HG03108 (cell line): ENCODE results near the gene VIM.

Source experiments
- ATAC-seq: cut with Tn5 transposase; IDR thresholded peaks from one replicate; pipeline ENCODE4 v1.9.1; 2021; ENCODE audit warnings: moderate library complexity; ENCODE audit not compliant: unreplicated experiment

Gene VIM

DNA sequence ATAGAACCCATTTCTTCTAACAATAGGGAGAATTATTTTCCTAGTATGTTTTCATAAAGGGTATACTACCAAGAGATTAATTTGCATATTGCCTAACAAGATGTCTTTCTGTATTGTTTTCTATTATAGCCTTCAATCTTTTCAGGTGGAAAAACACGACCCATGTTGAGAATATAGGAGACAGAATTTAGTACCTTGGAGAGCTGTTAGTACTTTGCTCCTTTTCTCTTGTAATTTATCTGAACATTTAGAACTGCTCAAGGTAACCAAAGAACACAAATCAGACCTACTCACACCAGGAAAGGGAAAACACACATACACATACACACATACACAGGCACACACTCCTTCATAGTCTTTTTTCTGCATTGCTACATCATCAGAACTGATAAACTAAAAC, 18.7 kb upstream of the VIM start:
- no peak for ATAC-seq

DNA sequence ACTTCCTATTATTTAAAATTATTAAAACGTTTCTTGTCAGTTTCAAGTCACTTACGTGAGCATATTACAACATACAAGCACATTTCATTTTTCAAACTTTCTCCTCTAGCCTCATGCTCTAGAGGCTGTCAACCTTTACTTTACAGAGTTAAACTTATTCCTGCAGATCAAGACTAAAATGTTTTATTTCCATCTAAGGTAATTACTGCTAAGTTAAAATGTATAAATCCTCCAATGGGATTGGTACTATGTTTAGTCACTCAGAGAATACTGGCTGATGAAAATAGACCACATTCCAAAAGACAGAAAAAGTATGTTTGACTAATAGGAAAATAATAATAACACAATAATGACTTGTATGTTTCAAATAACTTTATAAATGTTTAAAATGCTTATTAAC, 18.2 kb upstream of the VIM start:
- no peak for ATAC-seq

DNA sequence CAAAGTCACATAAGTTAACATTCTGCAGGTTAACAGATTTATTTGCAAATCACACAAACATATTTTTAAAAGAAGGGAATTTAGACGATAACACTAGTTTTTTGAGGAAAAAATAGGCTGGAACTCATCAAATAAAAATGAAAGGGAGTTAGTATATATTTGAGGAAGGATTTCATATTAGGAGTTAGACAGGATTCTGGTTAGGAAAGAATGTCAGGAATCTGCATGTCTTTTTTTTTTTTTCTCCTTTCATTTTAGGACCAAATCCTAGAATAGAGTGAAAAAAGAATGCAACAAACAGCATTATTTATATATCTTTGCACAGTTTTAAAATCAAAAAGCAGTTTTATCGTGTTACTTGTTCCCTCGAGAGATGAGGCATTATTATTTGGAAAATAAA, 17.7 kb upstream of the VIM start:
- no peak for ATAC-seq

DNA sequence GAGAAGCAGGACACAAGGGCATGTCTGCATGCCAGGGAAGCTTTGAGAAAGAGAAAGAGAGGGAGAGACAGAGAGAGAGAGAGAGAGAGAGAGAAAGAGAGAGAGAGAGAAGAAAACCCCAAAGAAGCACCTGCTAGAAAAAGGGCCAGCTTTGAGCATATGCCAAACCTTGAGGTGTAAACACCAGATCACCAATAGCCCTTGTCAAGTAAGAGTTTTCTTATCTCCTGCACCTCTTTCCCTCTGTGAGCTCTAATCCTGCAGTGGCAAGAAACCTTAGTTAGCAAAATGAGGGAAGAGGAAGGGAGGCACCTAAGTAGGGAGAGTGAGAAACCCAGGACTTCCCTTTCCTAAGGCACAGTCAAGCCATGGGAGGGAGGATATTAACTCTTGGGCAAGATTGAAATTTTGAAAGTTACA, 15.2 kb upstream of the VIM start:
- ATAC-seq: no peak

DNA sequence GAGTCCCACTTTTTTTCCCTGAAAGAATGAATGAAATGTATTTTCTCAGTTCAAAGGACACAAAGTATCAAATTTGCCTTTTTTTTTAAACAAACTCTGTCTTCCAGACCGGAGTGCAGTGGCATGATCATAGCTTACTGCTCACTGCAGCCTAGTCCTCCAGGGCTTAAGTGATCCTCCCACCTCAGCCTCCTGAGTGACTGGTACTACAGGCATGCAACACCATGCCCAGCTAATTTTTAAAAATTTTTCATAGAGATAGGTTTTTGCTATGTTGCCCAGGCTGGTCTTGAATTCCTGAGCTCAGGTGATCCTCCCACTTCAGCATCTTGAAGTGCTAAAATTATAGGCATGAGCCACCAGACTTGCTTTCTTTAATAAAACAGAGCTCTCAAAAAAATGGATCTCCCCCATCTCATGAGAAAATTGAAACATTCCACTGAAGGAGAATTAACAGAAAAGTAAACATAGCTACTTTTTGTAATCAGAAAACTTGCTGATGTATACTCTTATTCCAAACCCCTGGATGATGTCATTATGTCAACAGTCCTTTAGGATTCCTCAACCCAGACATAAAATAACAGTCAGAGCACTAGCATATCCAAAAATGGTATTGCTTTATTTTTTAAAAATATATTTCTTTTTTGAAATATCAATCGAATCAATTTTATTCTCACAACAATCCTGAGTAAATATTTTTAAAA, 14.2 kb upstream of the VIM start:
- ATAC-seq: no peak

DNA sequence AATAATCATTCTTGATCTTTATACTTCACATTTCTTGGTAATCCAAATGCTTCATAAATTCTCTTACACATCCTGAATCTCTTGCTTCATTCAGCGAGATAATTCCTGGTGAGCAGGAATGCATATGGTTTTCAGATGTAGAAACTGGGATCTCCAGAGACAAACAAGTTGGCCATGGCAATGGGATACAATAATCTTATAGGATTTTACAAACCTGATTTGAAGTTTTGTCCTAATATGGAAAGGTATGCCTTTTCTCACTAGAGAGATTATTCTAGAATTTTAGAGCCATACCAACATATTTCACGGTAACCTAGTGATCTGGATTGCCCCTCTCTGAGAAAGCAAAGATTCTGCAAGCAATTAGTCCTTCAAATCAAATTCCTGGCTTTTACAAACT, 13.5 kb upstream of the VIM start:
- no peak for ATAC-seq

DNA sequence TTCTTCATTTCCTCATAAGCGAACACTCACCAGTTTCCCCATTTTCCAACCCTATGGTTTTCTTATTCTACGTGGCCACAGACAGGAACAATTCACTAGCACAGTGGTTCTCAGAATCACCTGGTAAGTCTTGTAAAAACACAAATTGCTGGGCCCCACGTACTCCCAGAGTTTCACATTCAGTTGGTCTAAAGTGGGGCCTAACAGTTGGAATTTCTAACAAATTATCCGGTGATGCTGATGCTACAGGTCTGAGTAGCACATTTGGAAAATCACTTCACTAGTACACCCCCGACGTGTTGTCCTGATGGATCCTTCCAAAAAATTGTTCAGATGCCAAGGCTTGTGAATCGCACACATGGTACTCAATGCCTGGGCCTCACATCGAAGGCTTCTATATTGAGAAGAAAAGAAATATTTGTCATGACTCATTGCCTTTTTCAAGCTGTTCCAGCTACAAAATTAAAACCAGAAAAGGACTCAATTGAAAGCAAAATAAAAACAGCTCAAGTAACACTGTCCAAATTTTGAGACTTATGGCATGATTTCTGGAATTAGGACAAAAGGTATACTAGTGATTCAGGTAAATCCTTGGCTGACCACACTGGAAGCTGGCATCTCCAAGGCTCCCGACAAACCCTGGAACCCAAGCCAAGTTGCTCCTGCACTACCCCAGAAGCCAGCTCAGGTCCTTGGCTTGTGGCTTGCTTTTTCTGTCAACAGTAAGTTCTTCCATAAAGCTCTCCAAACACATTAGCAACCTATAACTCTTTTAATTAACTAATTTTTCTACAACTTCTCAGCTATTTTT, 12.9 kb upstream of the VIM start:
- no peak for ATAC-seq

DNA sequence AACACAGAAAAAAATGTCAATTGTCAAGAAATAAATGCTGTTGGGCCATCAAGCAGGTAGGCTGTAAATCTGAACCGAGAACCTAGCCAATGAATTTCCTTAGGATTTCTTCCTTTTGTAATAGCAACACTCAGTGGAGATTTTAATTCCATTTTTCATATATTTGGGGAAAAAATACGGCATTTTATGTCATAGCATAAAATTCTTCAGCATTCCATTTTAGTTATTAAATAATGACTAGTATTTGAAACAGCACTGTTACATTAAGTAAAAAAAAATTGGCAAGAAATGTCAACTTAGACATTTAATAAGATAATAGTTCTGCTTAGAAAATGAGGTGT, 12.3 kb upstream of the VIM start:
- no peak for ATAC-seq

DNA sequence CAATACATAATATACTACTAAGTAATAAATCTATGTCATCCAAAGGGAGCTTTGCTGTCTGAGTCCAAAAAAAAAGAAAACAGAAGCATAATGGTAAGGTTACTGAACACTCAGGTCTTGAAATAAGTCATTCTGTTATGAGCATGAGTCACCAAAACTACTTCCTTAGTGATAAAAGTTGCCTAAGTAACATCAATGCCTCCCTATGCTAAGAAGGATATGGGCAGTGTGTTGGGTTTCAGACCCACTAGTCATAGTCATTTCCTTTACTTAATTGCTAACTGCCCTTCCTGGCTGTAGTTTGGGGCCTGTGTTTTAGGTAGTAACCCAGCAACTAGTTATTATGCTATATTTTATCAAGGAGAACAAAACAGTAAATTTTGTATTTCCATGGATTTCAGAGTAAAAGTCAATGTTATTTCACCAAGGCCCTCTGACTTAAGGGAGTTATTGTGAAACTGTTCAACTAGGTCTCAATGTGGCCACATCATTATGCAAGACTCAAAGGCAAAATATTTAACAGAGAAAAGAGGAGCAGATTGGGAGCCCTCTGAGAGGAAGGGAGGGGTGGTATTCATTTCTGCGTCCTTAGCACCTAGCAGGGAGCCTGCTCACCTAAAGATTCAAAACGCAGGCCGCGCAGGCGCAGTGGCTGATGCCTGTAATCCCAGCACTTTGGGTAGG, 11.7 kb upstream of the VIM start:
- peak; percentile 100 for ATAC-seq

DNA sequence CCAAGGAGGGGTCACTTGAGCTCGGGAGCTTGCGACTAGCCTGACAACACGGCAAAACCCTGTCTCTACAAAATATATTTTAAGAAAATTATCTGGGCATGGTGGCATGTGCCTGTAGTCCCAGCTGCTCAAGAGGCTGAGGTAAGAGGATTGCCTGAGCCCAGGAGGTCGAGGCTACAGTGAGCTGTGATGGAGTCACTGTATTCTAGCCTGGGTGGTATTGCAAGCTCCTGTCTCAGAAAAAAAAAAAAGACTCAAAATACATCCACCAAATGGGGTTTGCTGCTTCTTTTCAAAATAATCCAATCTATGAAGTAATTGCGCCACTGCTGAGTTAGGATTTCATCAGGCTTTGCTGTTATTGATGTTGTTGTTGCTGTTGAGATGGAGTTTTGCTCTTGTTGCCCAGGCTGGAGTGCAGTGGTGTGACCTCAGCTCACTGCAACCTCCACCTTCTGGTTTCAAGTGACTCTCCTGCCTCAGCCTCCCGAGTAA, 11.1 kb upstream of the VIM start:
- ATAC-seq: no peak

DNA sequence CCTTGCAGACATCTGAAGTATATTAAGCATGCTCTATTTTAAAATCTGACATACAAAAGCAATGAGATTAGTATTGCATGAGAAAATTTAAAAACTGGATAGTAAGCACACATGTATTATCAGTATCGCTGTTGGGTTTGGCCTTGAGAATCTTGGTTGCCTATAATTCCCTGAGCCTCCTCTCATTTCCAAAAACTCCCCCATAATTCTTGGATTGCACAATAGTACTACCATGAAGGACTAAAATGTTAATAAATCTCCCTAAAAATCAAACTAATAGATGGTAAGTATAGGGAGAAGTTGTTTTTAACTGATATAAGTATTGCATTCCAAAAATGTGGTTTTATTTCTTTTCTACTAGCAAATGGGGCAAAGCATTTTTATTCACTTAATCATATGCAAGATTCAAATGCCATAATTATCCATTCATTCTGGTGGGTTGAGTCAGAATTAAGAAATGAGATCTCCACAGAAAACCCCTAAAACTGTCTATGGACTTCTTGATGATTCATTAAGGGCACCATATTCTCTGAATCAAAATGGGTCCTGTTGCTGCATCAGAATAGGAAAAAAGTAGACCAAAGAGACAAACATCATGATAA, 10.3 kb upstream of the VIM start:
- no peak for ATAC-seq

DNA sequence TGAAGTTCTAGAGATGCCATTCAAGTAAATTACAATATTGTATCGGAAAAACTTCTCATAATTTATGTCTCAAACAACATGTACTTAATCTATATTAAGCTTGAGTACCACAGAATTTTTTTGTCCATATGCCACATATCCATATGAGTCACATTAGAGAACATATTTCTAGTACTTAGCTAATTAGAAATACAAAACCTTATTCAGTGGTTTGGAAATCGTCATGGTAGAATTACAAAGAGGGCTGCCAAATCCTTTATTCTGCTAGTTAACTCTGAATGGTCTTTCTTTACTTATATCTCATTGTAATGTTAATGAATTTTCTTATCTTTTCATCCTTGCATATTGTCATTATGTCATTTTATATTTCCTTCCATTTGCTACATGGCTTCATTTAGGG, 9.0 kb upstream of the VIM start:
- no peak for ATAC-seq

DNA sequence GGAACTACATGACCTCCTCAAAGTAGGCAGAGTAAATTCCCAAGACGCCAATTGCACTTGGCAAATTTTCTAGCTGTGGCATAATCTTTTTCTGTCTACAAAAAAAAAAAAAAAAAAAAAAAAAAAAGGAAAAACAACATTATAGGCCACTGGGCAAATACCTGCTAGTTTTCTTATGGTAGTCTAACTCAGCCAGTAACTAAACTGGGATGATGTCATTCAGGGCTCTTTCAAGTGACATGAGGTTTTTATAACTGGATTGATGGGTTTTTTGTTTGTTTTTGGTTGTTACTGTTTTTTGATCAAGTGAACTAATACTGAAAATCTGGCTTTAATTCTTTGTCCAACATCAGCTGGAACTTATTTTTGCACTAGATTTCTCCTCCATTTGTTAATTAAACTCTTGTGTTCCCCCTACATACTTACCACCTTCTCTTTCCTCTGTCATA, 7.4 kb upstream of the VIM start:
- ATAC-seq: no peak

DNA sequence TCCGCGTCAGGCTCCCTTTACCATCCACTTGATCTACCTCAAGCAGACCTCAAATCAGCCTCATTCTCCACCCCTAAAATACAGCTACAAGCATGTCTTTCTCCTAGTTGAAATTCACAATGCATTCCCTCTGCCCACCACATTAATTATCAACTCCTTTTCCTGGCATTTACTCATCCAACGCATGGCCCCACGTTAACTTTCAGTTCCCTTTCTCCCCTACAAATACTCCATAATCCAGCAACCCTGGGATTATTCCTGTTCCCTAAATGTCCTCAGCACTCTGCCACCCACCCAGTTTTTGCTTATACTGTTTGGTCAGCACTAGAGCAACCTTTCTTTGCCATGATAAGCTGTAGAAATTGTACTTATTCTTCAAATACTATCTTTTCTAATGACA, 5.7 kb upstream of the VIM start:
- ATAC-seq: no peak

DNA sequence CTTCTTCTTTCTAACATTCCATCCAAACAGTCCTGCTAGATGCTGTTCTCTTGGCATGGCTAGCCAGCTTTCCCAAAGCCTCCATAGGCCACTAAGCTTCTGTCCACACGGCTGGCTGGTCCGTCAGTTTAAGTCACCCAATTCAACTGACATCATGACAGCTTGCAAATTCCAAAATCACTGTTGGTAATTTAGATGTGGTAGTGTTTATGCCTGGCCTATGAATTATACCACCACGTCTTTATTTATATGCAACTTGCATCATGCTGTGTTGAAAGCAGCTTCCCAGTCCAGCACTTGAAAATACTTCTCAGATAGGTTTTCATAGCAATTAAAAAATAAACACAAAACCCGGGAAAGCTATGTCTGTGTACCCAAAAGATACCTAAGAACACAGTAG, 2.2 kb upstream of the VIM start:
- ATAC-seq: no peak

DNA sequence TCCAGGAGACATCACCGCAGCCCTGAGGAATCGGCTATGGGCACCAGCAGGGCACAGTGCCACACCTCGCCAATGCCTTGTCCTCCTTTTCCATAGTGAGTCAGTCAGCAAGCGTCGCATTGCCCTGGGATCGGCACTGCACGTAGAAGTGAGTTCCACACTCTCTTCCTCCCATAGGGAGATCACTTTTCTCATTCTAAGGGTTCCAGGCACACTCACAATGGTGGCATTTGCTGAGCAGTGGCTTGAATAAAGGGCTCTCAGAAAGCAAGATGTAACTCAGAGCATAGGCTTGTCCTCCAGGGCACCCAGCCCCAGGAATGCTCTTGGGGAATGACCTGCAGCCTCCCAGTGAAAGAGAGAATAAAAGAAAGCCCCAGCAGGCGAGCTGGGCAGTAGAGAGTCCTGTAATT, 1.1 kb upstream of the VIM start:
- no peak for ATAC-seq

DNA sequence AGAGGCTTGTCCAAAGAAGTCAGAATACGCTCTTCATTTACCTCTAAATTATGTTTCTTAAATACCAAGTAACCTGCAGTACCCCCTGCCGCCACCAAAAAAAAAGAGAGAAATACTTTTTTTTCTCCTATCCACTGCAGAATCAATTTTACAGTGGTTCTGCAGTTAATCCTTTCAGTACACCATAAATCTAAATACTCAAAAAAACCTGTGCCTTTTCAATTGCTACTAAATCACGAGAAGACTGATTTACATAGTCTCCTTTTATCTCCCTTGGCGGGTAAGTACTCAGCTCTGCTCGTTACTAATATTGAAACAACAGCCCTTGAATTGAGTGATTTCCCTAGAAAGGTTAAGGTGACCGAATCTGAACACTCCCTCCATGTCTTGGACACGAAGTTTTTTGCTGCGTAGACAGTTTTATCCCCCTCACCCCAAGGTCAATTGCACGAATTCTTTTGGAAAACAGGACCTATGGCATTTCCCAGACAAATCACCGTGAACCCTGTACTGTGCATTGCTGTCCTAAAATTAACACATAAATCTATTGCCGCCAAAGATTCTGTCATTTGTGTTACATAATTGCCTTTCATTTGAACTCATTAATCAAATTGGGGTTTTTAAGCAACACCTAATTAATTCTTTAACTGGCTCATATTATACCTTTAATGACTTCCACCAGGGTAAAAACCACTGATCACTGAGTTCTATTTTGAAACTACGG, 512 bp upstream of the VIM start:
- peak; percentile 15 for ATAC-seq

DNA sequence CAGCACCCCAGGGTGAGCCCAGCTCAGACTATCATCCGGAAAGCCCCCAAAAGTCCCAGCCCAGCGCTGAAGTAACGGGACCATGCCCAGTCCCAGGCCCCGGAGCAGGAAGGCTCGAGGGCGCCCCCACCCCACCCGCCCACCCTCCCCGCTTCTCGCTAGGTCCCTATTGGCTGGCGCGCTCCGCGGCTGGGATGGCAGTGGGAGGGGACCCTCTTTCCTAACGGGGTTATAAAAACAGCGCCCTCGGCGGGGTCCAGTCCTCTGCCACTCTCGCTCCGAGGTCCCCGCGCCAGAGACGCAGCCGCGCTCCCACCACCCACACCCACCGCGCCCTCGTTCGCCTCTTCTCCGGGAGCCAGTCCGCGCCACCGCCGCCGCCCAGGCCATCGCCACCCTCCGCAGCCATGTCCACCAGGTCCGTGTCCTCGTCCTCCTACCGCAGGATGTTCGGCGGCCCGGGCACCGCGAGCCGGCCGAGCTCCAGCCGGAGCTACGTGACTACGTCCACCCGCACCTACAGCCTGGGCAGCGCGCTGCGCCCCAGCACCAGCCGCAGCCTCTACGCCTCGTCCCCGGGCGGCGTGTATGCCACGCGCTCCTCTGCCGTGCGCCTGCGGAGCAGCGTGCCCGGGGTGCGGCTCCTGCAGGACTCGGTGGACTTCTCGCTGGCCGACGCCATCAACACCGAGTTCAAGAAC, 1.1 kb downstream of the VIM start:
- ATAC-seq: peak; percentile 18

DNA sequence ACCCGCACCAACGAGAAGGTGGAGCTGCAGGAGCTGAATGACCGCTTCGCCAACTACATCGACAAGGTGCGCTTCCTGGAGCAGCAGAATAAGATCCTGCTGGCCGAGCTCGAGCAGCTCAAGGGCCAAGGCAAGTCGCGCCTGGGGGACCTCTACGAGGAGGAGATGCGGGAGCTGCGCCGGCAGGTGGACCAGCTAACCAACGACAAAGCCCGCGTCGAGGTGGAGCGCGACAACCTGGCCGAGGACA, 1.6 kb downstream of the VIM start:
- no peak for ATAC-seq

DNA sequence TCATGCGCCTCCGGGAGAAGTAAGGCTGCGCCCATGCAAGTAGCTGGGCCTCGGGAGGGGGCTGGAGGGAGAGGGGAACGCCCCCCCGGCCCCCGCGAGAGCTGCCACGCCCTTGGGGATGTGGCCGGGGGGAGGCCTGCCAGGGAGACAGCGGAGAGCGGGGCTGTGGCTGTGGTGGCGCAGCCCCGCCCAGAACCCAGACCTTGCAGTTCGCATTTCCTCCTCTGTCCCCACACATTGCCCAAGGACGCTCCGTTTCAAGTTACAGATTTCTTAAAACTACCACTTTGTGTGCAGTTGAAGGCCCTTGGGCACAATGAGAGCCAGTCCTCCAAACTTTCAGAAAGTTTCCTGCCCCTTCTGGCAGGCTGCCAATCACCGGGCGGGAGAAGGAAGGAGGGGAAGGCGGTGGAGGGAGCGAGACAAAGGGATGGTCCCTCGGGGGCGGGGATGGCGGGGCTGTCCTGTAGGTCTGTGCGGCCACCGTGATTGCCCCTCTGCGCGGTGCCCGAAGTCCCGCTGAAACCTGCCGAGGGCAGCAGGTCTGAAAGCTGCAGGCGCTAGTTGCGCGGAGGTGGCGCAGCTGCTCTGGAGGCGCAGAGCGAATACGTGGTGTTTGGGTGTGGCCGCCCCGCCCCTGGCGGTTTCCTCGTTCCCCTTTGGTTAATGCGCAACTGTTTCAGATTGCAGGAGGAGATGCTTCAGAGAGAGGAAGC, 2.1 kb downstream of the VIM start:
- ATAC-seq: peak; percentile 40
